Endothelial cell of umbilical vein (primary cell): ENCODE data around the gene C5orf15. TPM values are rescaled to one million over a fixed set of nuclear protein-coding genes. Genes with fewer than 3 reads are reported as not detected.

Source experiments
- BruUV-seq: library from RNA; stranded (reverse); fragments of 400-500 nt; replicated peaks from 2 replicates; lab custom pipeline; 2021; lab: Mats Ljungman, UMichigan
- CTCF ChIA-PET: fragments of 300-600, 350-600 bp; sonication (Branson Sonifier 250); formaldehyde crosslinking; loops from one replicate; lab custom pipeline; 2021; ENCODE audit warnings: antibody characterized with exemption, inconsistent platforms; lab: Charles Lee
- POLR2A ChIA-PET: fragments of 300-600, 350-600 bp; sonication (Branson Sonifier 250); formaldehyde crosslinking; loops from one replicate; lab custom pipeline; 2021; ENCODE audit warnings: antibody characterized with exemption, inconsistent platforms; lab: Charles Lee
- DNase-seq: peaks from one replicate; pipeline ENCODE4 v3.0.0-alpha.2; 2011; ENCODE audit warnings: low read depth, low spot score
- FAIRE-seq: peaks from 2 replicates; lab custom pipeline; 2011; peaks lifted over from hg19 to GRCh38; lab: Jason Lieb, UNC
- H2AFZ ChIP-seq: 2 replicates; pipeline ENCODE4 v1.6.0; 2012; ENCODE audit warnings: low read depth, low read length, control low read depth, inconsistent platforms
- H3K27ac ChIP-seq: 2 replicates; pipeline ENCODE4 v1.5.1; 2011; ENCODE audit warnings: low read depth, mild to moderate bottlenecking, control low read depth, low read length, moderate library complexity; ENCODE audit not compliant: insufficient read depth
- H3K27me3 ChIP-seq, 2 experiments: 2 replicates each; pipeline versions ENCODE4 v1.6.0 to v1.6.1; 2011; ENCODE audit warnings: low read length in 2 of 2, mixed read lengths in 1 of 2; ENCODE audit not compliant: control insufficient read depth in 2 of 2, insufficient read depth in 2 of 2
- H3K36me3 ChIP-seq, 2 experiments: 2 replicates in 1 of 2; 3 replicates in 1 of 2; pipeline ENCODE4 v1.5.1; 2011; ENCODE audit warnings: low read length in 2 of 2, mild to moderate bottlenecking in 1 of 2, moderate library complexity in 1 of 2; ENCODE audit not compliant: control insufficient read depth in 2 of 2, insufficient read depth in 2 of 2; ENCODE audit errors: extremely low read depth in 1 of 2
- H3K4me1 ChIP-seq: 3 replicates; pipeline ENCODE4 v1.5.1; 2011; ENCODE audit warnings: mild to moderate bottlenecking, low read length; ENCODE audit not compliant: control insufficient read depth, insufficient read depth; ENCODE audit errors: extremely low read depth
- H3K4me2 ChIP-seq: 2 replicates; pipeline ENCODE4 v1.6.1; 2011; ENCODE audit warnings: low read length, control low read depth, mixed read lengths; ENCODE audit not compliant: insufficient read depth
- H3K4me3 ChIP-seq, 3 experiments: fragments of 200-600 bp in 1 of 3; sonication (generic), shearing (Covaris generic) in 1 of 3; replicated peaks in 1 of 3; 2 replicates each; pipeline ENCODE4 v1.5.1; 2011 to 2016; ENCODE audit warnings: control low read depth in 3 of 3, low read length in 3 of 3, mild to moderate bottlenecking in 2 of 3, inconsistent platforms in 1 of 3, low read depth in 1 of 3, moderate library complexity in 1 of 3; ENCODE audit not compliant: insufficient read depth in 1 of 3
- H3K79me2 ChIP-seq: 2 replicates; pipeline ENCODE4 v1.6.0; 2012; ENCODE audit warnings: low read length, inconsistent platforms; ENCODE audit not compliant: control insufficient read depth, insufficient read depth
- H3K9ac ChIP-seq: replicated peaks from 2 replicates; pipeline ENCODE3; 2011; ENCODE audit warnings: low read length, control low read depth; ENCODE audit not compliant: insufficient read depth; ENCODE audit errors: extremely low read depth
- H3K9me1 ChIP-seq: replicated peaks from 3 replicates; pipeline ENCODE4 v1.6.0; 2011; ENCODE audit warnings: mild to moderate bottlenecking, low read length; ENCODE audit not compliant: control insufficient read depth, insufficient read depth; ENCODE audit errors: extremely low read depth
- H3K9me3 ChIP-seq: replicated peaks from 2 replicates; pipeline ENCODE4 v1.5.1; 2012; ENCODE audit warnings: low read length, inconsistent platforms; ENCODE audit not compliant: control insufficient read depth, insufficient read depth
- H4K20me1 ChIP-seq: replicated peaks from 2 replicates; pipeline ENCODE3; 2011; ENCODE audit warnings: mild to moderate bottlenecking, low read length; ENCODE audit not compliant: control insufficient read depth, insufficient read depth; ENCODE audit errors: extremely low read depth
- EZH2 ChIP-seq: IDR thresholded peaks from 2 replicates; pipeline ENCODE4 v1.6.1; 2012; ENCODE audit warnings: borderline replicate concordance, low read depth, mild to moderate bottlenecking, moderate library complexity, low read length, inconsistent platforms; ENCODE audit not compliant: severe bottlenecking
- FOS ChIP-seq: IDR thresholded peaks from 2 replicates; pipeline ENCODE4 v1.6.1; 2011; ENCODE audit warnings: mild to moderate bottlenecking, low read length, moderate library complexity, borderline replicate concordance; ENCODE audit not compliant: insufficient read depth
- GATA2 ChIP-seq: IDR thresholded peaks from 2 replicates; pipeline ENCODE4 v1.7.0; 2011; ENCODE audit warnings: low read depth, mild to moderate bottlenecking, moderate library complexity, mixed read lengths, low read length; ENCODE audit not compliant: insufficient read length, insufficient read depth
- POLR2AphosphoS5 ChIP-seq: IDR thresholded peaks from 2 replicates; pipeline ENCODE4 v1.6.1; 2012; ENCODE audit warnings: low read depth, mild to moderate bottlenecking, control low read depth, low read length, moderate library complexity; ENCODE audit not compliant: insufficient read depth
- dilution Hi-C: fragments of 300-500 bp; cut with MboI; formaldehyde crosslinking; loops from one replicate; pipeline ENCODE4 v1.15.0; 2019; ENCODE audit warnings: low sequenced_read_pairs; ENCODE audit not compliant: extremely low pct_ligation_motif_present
- intact Hi-C: fragments of 100-400 bp; cut with micrococcal nuclease; formaldehyde crosslinking; loops from one replicate; pipeline ENCODE4 v1.10.0; 2022
- polyA plus RNA-seq, 4 experiments: library from polyadenylated mRNA; depleted of rRNA in 3 of 4; stranded (reverse) in 3 of 4; unstranded in 1 of 4; fragments of >200 nt; gene quantifications; 2 replicates each; pipeline versions ENCODE4 v1.2.1 to v1.2.3, GENCODE V29; 2011 to 2012; ENCODE audit warnings: missing spikeins in 1 of 4
- total RNA-seq: library from RNA; stranded (reverse); gene quantifications from 2 replicates; pipeline ENCODE4 v1.2.3, GENCODE V29; 2021
- TF ChIP-seq, protein P1 (sequence below): IDR thresholded peaks from 2 replicates; pipeline ENCODE4 v1.6.1; 2011; ENCODE audit not compliant: insufficient read depth, insufficient read length
- TF ChIP-seq, protein P2 (sequence below), 2 donors: IDR thresholded peaks; 1 replicate in 1 of 2; 2 replicates in 1 of 2; pipeline ENCODE4 v1.5.1; 2011; ENCODE audit warnings: low read length in 2 of 2, mild to moderate bottlenecking in 2 of 2, moderate library complexity in 2 of 2, control low read depth in 1 of 2, inconsistent platforms in 1 of 2, low read depth in 1 of 2; ENCODE audit not compliant: insufficient read depth in 1 of 2; ENCODE audit errors: extremely low read depth in 1 of 2

The C5orf15 gene
- total and polyA plus RNA-seq, 2 donors (not counting 3 experiments of a cell fraction or from before 2014, with no cell fraction given) = 25.3 to 45.4 TPM

GRCh38 chr5:133963493-133964128, 4.8 kb downstream of the C5orf15 start:
- ChIA-PET CTCF (no interaction called here), POLR2A (interaction anchor here (0.5 kb wide), 1 partner anchor 11 kb away, joined by 3 read pairs; no protein-coding TSS in a partner anchor)
- no peaks in the 10 kb centered on the region for H3K9me1 ChIP-seq
- TF ChIP-seq GATA2 (no peak), EZH2 (no peak), POLR2AphosphoS5 (no peak), FOS (no peak)
- TF ChIP-seq, protein P1, sequence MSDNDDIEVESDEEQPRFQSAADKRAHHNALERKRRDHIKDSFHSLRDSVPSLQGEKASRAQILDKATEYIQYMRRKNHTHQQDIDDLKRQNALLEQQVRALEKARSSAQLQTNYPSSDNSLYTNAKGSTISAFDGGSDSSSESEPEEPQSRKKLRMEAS = no peak
- TF ChIP-seq, protein P2, sequence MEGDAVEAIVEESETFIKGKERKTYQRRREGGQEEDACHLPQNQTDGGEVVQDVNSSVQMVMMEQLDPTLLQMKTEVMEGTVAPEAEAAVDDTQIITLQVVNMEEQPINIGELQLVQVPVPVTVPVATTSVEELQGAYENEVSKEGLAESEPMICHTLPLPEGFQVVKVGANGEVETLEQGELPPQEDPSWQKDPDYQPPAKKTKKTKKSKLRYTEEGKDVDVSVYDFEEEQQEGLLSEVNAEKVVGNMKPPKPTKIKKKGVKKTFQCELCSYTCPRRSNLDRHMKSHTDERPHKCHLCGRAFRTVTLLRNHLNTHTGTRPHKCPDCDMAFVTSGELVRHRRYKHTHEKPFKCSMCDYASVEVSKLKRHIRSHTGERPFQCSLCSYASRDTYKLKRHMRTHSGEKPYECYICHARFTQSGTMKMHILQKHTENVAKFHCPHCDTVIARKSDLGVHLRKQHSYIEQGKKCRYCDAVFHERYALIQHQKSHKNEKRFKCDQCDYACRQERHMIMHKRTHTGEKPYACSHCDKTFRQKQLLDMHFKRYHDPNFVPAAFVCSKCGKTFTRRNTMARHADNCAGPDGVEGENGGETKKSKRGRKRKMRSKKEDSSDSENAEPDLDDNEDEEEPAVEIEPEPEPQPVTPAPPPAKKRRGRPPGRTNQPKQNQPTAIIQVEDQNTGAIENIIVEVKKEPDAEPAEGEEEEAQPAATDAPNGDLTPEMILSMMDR (IDR thresholded peaks at IDR 0.05; ENCODE audit: extremely low read depth in 1 of 2, insufficient read depth in 1 of 2, low read depth in 1 of 2, low read length in 2 of 2) = no peak
- intact Hi-C loops = no loop called here
- no peaks in the 10 kb centered on the region for H3K36me3 ChIP-seq
- FAIRE-seq (no peak), DNase-seq (no peak)
- no peak overlapping the region for H3K27ac ChIP-seq
- peaks cover 51% of the 10 kb centered on the region for H3K79me2 ChIP-seq
- no peak overlapping the region for H3K4me3 ChIP-seq
- H3K4me1 ChIP-seq = peaks cover 10% of the 10 kb centered on the region
- no TSS peak for BruUV-seq
- H2AFZ ChIP-seq = no peak overlapping the region
- no peaks in the 10 kb centered on the region for H3K27me3 ChIP-seq
- dilution Hi-C loops = no loop called here
- no peak overlapping the region for H3K4me2 ChIP-seq
- no peaks in the 10 kb centered on the region for H3K9me3 ChIP-seq
- H4K20me1 ChIP-seq = no peaks in the 10 kb centered on the region
- no peak overlapping the region for H3K9ac ChIP-seq
